HG03565 (cell line): ENCODE results near the gene FABP3.
"Not testable (repeated sequence)": the region's sequence is repeated elsewhere in the genome, so short reads cannot be mapped to it uniquely, and the experiment has no call there.

Experiments used
- ATAC-seq: cut with Tn5 transposase; IDR thresholded peaks from one replicate; pipeline ENCODE4 v1.9.1; 2021; ENCODE audit warnings: mild to moderate bottlenecking, moderate library complexity; ENCODE audit not compliant: unreplicated experiment

The FABP3 gene

GRCh38 chr1:31399976-31400375 is 27.1 kb upstream of the FABP3 start:
- ATAC-seq = no peak

DNA sequence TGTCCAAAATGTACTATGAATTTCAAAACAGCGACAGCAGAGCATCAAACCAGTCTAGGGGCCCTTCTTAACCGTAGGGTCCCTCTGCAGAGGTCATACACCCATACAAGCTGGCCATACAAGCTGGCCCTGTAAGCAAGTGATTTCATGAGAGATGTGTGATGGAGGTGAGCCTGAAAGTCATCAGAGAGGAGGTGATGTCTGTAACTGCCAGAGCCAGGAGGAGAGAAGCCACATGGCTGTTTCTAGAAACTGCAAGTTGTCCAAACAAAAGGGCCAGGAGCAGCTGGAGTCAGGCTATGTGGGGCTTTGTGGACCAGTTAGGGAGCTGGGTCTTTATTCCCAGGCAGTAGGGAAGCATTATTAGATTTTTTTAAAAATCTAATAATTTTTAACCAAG is 25.4 kb upstream of the FABP3 start:
- no peak for ATAC-seq

DNA sequence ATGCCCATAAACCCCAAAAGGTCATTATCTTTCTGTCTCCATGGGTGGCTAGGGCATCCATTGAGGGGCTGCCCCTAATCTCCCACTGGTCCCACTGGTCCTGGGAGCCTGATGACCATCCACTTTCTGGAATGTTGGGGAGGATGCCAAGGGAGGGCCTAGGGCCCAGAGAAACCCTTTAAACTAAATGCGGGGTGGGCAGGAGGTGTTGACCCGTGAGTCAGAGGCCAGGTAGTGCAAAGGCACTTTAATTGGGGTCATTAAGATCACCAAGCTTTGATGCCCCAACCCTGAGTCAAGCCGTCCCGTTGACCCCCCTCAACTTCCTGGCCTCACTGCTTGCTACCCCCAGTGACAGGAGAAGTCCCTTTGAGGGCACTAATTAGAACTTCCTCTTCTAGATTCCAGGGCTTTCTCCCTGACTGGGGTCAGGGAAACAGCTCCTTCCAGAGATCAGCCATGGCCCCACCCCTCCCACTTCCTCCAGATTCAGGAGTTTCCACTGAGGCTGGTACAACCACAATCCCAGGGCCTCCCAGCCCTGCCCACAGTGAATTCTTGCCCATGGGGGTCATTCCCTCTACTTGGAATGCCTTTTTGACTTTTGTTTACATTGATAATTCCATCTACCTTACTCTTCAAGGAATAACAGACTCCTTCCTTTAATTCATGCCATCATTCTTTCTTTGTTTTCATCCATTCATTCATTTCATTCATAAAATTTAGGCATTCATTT is 24.7 kb upstream of the FABP3 start:
- ATAC-seq = no peak

GRCh38 chr1:31396633-31397351 is 23.9 kb upstream of the FABP3 start:
- ATAC-seq = no peak

DNA sequence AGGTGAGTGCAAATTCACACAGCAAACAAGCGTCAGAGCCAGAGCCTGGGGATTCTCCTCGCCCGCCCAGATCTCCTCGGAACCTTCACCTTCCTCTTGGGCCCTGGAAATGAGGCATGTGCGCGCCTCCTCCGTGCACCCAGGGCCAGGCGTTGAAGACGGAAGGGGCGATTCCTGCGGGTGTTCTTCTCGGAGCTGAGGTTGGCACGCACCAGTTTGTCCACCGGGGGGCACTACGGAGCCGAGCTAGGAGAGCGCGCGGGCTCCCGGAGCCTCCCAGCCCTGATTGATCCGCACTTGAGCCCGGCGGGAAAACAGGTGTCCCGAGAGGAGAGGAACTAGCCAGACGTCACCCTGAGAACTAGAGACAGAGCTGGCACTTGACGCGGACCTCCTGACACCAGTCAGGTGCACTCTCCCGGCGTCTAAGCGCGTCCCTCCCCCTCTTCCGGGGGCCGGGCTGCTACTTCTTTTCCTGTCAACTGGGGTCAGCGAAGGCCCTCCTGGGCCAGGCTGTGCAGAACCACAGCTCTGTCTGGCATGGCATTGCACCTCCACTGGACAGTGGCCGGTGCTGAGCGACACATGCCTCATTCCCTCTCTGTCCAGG is 21.8 kb upstream of the FABP3 start:
- ATAC-seq = no peak

- no peak for ATAC-seq
These were observed 20.6 kb upstream of the FABP3 start for GRCh38 chr1:31393463-31393862.

GRCh38 chr1:31390071-31390470 is 17.2 kb upstream of the FABP3 start:
- ATAC-seq = no peak

GRCh38 chr1:31389616-31390015 is 16.7 kb upstream of the FABP3 start:
- no peak for ATAC-seq

GRCh38 chr1:31387612-31388011 is 14.7 kb upstream of the FABP3 start:
- no peak for ATAC-seq

- ATAC-seq = not testable (repeated sequence)
These were observed 13.8 kb upstream of the FABP3 start for GRCh38 chr1:31386576-31387243.

GRCh38 chr1:31383967-31384366 is 11.1 kb upstream of the FABP3 start:
- ATAC-seq = no peak

DNA sequence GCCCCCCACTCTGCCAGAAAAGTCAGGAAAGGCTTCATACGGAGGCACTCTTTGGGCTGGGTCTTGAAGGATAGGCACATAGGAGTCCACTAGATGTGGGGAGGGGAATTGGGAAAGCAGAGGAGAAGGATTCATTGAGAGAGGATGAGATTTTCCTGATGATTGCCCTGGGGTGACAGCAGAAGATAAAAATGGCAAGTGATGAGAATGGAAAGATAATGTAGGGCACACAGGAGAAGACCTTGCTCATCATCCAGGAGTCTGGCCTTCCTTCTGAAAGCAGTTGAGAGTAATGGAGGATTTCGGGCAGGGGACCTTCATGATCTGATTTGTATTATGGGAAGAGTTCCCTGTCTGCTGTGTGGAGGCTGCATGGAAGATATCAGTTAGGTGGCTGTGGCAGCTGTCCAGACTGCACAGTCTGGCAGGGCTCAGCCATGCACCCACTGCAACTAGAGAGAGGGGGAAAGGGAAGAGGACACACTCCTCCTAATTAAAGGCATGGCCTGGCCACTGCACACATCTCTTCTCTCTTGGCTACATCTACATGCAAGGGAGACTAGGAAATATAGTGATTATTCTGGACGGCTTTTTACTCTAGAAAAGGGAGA is 9.6 kb upstream of the FABP3 start:
- no peak for ATAC-seq

DNA sequence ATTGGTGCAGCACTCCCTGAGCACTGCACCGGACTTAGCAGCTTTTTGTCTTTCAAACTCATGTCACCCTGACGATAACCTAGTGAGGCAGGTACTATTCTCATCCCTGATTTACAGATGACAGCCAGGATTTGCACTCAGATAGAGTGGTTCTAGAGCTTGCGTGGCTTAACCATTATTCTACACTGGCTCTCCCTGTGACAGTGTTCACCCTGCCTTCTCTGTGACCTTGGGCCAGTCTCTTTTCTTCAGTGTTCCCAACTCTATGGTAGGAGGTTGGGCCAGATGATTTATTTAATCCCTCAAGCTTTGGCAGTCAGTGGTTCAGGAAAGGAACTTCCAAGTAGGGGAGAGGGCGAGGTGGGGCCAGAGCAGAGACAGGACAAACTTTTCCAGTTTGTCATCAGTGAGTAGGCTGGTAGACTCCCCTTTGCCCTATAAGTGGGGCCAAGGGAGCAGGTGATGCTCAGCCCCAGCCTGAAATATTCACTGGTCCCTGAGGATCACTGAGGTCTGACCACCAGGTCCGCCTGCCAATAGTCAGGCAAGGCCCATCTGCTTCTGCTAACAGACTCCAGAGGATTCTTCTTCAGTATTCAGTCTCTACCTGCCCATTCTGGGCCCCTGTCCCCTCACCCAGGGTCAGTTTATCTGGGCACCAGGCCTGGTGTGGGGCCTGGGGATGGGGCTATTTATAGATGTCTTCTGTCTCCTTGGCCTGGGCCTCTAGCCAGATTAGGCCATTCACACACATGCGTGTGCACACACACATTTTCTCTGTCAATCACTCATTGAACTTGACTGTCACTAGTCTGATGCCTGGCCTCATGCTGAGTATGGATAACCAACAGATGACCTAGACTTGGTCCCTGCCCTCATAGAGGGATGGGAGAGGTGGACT is 8.8 kb upstream of the FABP3 start:
- no peak for ATAC-seq

- no peak for ATAC-seq
These were observed 7.3 kb upstream of the FABP3 start for GRCh38 chr1:31380181-31380580.

GRCh38 chr1:31378001-31378400 is 5.1 kb upstream of the FABP3 start:
- no peak for ATAC-seq

DNA sequence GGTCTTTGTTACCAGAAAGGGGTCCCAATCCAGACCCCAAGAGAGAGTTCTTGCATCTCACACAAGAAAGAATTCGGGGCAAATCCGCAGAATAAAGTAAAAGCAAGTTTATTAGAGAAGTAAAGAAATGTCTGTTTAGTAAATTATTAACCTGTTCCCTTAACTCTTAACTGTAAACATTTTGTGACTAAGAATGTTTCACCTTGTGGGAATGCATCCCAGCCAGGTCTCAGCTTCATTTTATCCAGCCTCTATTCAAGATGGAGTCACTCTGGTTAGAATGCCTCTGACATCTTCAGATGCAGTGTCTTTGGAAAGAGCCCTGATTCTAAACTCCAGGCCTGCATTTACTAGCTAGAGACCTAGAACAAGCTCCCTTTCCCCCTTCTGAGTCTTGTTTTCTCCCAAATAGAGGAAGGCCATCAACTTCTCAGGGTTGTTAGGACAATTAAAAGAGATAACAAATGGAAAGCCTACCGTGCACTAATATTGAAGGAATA is 4.5 kb upstream of the FABP3 start:
- ATAC-seq = no peak

DNA sequence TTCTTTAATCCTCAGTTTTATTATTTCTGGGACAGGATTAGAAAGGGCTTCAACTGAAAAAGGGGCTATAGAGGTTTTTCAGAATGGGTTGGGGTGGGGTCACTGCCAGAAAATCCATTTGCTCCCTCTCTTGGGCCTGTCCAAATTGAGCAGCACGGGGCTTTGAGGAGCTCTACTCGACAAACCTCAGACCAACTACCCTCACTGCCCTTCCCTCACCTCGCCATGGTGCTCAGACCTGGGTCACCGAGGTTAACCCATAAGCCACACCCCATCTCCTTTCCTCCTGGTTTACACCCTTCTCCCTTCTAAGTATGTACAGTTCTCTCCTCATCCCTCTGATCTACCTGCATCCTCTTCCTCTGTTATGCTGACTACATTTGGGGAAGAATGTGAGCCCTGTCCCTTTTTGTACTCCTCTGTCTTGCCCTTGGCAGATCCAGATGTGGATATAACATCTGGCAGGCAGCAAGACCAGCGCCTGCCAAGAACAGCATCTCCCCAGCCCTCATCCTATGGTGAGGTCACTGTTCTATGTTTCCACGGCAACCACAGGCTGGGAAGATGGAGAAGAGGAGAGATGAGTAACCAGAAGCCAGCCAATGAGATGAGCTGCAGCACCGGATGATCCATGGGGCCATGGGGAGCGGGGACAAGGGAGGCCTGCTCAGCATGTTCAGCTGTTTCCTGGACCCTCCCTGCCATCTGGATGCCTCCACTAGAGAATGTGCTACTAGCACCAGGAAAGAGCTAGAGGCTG is 3.7 kb upstream of the FABP3 start:
- no peak for ATAC-seq

DNA sequence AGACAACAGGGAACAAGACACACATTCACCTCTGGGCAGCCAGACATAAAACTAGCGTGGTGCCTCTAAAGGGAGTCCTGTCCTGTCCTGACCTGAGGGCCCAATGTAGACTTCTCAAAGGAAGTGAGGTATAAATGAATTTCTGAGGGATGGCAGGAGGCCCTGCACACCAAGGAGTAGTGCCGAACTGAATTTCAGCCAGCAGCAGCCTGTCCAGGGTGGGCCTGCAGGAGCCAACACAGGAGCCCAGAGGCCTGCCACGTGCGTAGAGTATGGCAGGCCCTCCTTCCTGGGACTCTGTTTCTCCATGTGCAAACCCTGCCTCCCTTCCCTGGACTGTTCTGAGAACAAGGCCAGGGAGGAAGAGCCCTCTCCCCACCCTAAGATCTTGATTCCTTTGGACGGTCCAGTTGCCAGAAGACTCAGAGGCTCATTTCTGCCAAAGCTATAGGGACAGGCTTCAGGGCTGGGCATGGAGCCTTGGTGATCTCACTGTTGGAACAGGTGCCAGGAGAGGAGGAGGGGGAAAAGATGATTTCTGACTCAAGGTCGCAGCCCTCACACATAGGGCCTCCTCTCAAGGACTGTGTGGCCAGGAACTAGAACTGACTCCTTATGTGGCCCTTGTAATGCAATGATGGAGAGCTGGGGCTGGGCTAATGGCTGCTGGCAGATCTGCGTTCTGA is 1.8 kb upstream of the FABP3 start:
- no peak for ATAC-seq
